ENCODE measurements around the gene ARHGEF26.
A peak's percentile ranks its signal among the peaks of the same experiment; 100 is the strongest.

ARHGEF26 gene

DNA sequence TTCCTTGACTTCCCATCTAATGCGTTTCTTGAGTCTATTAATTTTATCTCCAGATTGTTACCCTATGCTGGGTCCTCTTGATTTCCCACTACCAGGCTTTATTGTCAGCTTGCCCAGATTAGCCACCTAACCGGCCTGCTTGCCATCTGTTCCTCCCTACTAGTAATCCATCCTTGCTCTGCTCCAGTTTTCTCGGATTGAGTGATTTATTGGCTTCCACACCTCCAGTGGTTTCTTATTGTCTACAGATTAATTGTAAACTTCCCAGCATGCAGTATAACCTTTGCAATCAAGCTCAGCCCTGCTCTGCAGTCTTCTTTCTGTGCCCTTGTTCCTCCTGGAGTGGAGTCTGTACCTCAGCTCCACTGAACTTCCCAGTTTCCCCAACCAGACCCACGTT is 63.4 kb downstream of the ARHGEF26 start:
- Histone ChIP-seq H3K27ac (replicated peaks) (no peak overlapping the region), H3K27me3 (ENCODE audit: insufficient read depth, poor library complexity, severe bottlenecking) (no peaks in the 10 kb centered on the region)
- no peak for DNase-seq (ENCODE audit: low read depth in 1 of 2, low spot score in 1 of 2)

DNA sequence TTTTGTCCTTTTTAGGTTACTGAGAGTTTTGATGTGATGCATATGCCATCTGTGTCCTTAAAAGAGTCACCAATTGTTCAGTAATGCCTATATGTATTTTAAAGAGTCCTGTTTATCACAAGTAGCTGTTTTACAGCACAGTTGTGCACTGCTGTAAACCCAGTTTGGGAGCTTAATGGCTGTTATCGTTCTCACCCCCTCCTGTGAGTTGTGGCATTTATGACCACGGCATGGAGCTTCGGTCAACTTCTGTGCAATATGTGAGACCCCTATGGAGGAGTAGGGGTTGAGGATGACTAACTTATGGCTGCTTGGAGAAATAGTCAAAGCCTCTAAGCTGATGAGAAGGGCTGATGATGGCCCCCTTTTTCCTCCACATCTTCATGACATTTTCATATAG is 67.2 kb downstream of the ARHGEF26 start:
- Histone ChIP-seq H3K27me3 (ENCODE audit: insufficient read depth, poor library complexity, severe bottlenecking) (no peaks in the 10 kb centered on the region), H3K4me3 (replicated peaks; ENCODE audit: insufficient read depth, low read length) (no peak overlapping the region), H3K27ac (replicated peaks) (no peak overlapping the region)
- no peak for DNase-seq (ENCODE audit: low read depth in 1 of 2, low spot score in 1 of 2)
- TF ChIP-seq SPI1 (IDR thresholded peaks at IDR 0.05; ENCODE audit: borderline replicate concordance, low read depth) (no peak), POLR2AphosphoS5 (IDR thresholded peaks at IDR 0.05; ENCODE audit: low read depth) (no peak), GABPA (IDR thresholded peaks at IDR 0.05; ENCODE audit: low read depth) (no peak), CTCF (IDR thresholded peaks at IDR 0.05; ENCODE audit: insufficient read depth, low read length) (no peak)
- TF ChIP-seq, protein P1, sequence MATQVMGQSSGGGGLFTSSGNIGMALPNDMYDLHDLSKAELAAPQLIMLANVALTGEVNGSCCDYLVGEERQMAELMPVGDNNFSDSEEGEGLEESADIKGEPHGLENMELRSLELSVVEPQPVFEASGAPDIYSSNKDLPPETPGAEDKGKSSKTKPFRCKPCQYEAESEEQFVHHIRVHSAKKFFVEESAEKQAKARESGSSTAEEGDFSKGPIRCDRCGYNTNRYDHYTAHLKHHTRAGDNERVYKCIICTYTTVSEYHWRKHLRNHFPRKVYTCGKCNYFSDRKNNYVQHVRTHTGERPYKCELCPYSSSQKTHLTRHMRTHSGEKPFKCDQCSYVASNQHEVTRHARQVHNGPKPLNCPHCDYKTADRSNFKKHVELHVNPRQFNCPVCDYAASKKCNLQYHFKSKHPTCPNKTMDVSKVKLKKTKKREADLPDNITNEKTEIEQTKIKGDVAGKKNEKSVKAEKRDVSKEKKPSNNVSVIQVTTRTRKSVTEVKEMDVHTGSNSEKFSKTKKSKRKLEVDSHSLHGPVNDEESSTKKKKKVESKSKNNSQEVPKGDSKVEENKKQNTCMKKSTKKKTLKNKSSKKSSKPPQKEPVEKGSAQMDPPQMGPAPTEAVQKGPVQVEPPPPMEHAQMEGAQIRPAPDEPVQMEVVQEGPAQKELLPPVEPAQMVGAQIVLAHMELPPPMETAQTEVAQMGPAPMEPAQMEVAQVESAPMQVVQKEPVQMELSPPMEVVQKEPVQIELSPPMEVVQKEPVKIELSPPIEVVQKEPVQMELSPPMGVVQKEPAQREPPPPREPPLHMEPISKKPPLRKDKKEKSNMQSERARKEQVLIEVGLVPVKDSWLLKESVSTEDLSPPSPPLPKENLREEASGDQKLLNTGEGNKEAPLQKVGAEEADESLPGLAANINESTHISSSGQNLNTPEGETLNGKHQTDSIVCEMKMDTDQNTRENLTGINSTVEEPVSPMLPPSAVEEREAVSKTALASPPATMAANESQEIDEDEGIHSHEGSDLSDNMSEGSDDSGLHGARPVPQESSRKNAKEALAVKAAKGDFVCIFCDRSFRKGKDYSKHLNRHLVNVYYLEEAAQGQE (IDR thresholded peaks at IDR 0.05; ENCODE audit: insufficient replicate concordance, low read depth) = no peak

More for the DNA sequence above, 63.4 kb downstream of the ARHGEF26 start:
- no peak overlapping the region for H3K4me3 ChIP-seq (replicated peaks; ENCODE audit: insufficient read depth, low read length)
- TF ChIP-seq CTCF (IDR thresholded peaks at IDR 0.05; ENCODE audit: insufficient read depth, low read length) (no peak), SPI1 (IDR thresholded peaks at IDR 0.05; ENCODE audit: borderline replicate concordance, low read depth) (no peak), POLR2AphosphoS5 (IDR thresholded peaks at IDR 0.05; ENCODE audit: low read depth) (no peak), GABPA (IDR thresholded peaks at IDR 0.05; ENCODE audit: low read depth) (no peak)
- TF ChIP-seq, protein P1 (IDR thresholded peaks at IDR 0.05; ENCODE audit: insufficient replicate concordance, low read depth) = no peak

GRCh38 chr3:154188846-154189245 is 67.7 kb downstream of the ARHGEF26 start:
- no peak overlapping the region for H3K4me3 ChIP-seq (replicated peaks; ENCODE audit: insufficient read depth, low read length)
- no peak for DNase-seq (ENCODE audit: low read depth in 1 of 2, low spot score in 1 of 2)
- TF ChIP-seq SPI1 (IDR thresholded peaks at IDR 0.05; ENCODE audit: borderline replicate concordance, low read depth) (peak; percentile 42; the same call in 1 of the 2 replicates), POLR2AphosphoS5 (IDR thresholded peaks at IDR 0.05; ENCODE audit: low read depth) (no peak)
- no peak overlapping the region for H3K27ac ChIP-seq (replicated peaks)
- H3K27me3 ChIP-seq (ENCODE audit: insufficient read depth, poor library complexity, severe bottlenecking) = no peaks in the 10 kb centered on the region

- TF ChIP-seq SPI1 (IDR thresholded peaks at IDR 0.05; ENCODE audit: borderline replicate concordance, low read depth) = no peak
- TF ChIP-seq, protein P1 (IDR thresholded peaks at IDR 0.05; ENCODE audit: insufficient replicate concordance, low read depth) = no peak
- no peak for TF ChIP-seq GABPA (IDR thresholded peaks at IDR 0.05; ENCODE audit: low read depth)
- no peak for TF ChIP-seq POLR2AphosphoS5 (IDR thresholded peaks at IDR 0.05; ENCODE audit: low read depth)
- TF ChIP-seq CTCF (IDR thresholded peaks at IDR 0.05; ENCODE audit: insufficient read depth, low read length) = no peak
- no peak overlapping the region for H3K27ac ChIP-seq (replicated peaks)
- no peak for DNase-seq (ENCODE audit: low read depth in 1 of 2, low spot score in 1 of 2)
- no peak overlapping the region for H3K4me3 ChIP-seq (replicated peaks; ENCODE audit: insufficient read depth, low read length)
- H3K27me3 ChIP-seq (ENCODE audit: insufficient read depth, poor library complexity, severe bottlenecking) = no peaks in the 10 kb centered on the region
Measured at GRCh38 chr3:154191520-154191919, 70.3 kb downstream of the ARHGEF26 start.

Data from HL-60 (cell line).